Right forelimb (tissue), 1 donor: Measurements from ENCODE around the gene SIPA1.

ENCODE experiments used
- DNase-seq: peaks from one replicate; pipeline ENCODE4 v3.0.0-alpha.2; 2018

The SIPA1 gene

DNA sequence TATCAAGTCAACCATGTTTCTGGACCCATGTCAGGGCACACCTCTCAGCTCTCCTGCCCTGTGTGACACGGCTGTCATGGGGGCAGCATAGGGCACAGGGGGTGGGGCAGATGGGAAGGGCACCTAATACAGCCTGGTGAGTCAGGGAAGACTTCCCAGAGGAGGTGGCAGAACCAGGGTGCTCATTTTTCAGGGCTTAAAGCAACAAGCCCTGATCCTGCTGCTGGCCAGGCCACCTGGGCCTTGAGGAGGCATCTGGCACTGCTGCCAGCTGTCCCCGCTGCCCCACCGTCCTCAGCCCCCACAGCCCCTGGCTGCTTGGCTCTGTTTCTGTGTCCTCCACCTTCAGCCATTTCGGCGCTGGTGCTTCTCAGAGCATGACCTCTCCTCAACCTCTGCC is 28.2 kb upstream of the SIPA1 start:
- DNase-seq = no peak

DNA sequence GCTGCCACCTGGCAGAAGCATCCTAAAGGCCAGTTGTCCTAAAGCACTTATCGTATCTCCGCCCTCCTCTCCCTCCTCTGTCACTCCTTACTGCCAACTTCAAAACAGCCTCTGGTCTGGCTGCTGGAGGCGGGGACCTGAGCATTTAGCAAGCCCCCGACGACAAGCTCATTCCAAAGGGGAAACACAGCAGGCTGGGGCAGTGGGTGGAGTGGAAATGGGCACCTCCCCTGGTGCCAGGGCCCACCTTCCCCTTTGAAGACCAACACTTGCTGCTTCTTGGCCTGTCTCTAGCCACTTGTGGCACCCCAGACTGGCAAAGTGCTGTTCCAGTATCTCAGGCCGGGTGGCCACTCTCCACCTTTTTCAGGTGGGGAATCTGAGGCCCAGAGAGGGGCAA is 27.5 kb upstream of the SIPA1 start:
- no peak for DNase-seq

DNA sequence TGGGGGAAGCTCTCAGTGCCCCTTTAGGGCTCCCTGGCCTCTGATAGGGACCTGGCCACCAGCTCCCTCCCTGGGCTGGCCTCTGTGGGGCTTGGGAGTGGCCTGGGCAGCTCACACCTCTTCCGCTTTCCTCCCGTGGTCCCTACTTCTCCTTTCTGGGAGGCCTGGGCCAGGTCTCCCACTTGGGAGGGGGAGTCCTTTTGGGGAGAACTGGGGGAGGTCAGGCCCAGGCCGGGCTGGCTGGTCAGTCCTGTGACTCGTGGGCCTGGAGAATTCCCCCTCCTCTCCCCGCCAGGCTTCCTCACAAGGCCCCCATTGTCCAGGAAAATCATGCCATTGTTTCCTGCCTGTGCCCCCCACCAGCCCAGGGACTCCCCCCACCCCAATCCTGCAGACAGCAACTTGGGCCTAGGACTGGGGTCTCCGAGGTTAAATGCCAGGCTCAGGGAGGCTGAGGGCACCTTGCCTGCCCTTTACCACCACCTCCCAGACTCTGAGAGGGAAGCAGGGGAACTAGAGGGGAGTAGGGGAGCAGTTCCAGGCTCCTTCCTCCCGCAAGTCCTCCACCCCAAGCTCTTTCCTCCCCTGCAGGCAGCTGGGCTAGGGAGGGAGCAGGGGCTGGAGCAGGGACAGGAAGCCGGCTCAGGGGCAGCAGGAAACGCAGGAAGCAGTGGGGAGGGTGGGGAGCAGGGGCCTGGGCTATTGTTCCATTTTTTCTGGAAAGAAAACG is 26.7 kb upstream of the SIPA1 start:
- no peak for DNase-seq

DNA sequence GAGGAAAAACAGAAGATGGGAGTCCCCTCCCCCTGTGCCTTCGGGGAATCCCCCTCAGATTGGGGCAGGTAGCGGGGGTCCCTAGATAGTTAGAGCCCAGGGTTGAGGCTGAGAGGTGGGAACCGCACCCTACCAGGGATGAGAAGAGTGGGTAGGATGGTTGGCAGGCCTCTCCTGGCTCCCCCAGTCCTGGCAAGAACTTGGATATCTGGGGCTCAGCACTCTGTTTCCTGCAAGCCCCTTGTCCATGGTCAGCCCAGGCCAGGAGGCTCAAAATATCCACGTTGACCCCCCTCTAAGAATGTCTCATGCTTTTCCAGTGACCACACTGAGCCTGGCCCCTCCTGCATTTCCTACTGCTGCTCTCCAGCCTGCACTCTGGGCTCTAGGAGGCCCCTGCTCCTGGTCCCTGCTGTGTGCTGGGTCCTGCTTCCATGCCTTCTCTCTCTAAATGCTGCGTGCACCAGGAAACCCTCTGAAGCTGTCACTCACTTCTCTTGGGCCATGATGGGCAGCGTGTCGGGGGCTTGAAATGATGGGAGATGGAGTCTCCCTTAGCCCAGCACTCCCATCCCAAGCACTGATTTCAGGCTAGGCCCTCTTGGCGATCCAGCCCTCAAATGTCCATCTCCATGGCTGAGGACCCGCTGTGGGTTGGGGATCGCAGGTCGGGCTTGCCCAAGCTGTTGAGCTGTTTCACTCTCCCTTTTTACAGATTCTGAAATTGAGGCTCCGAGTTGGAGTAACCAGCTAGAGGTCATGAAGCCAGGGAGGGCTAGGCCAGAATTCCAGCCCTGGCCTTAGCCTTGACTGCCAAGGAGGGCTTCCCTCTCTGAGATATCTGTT is 25.9 kb upstream of the SIPA1 start:
- no peak for DNase-seq

DNA sequence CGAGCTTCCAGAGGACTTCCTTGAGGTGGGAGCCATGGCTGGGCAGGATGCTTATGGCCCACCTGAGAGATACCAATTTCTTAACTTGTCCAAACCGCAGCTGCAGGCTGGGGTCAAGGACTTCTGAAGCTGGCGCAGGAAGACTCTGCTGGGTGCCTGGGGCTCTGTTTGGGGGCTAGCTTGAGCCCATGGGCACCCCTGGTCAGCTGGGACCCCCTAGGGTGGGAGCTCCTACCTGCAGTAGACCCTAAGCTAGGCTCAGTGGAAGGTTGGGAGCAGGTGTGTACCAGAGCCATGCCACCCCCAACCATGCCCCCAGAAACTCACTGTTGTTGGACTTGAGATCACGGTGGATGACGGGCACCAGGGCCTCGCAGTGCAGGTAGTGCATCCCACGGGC is 25.2 kb upstream of the SIPA1 start:
- DNase-seq = no peak

DNA sequence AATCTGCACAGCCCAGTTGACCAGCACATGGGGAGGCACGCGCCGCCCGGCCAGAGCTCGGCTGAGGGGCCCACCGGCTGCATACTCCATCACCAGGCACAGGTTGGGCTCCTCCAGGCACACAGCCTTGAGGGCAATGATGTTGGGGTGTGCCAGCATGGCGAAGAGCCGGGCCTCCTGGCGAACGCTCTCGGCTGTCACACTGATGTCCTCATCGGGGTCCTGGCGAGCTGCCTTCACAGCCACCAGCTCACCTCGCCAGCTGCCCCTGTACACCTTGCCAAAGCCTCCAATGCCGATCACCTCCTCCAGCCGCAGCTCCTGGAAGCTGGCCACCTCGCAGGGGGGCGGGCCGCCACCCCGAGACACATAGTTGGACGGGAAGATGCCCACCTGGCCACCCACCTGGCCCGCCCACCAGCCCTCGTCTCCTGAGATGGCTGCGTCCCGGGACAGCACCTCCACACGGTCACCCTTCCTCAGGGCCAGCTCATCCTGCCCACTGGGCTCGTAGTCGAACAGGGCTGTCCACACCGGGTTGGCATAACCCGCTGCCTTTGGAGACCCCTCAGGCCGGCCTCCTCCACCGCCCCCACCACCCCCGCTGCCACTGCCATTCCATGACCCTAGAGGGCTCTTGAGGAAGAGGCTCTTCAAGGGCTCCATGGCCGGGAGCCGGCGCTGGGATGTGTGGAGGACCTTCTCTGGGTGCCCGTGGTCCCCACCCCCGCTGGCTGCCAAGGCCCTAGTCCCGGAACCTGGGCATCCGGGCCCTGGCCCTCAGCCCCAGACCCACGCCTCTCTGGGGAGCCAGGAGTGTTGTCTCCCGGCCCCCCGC is 24.6 kb upstream of the SIPA1 start:
- DNase-seq = peak; percentile 55

DNA sequence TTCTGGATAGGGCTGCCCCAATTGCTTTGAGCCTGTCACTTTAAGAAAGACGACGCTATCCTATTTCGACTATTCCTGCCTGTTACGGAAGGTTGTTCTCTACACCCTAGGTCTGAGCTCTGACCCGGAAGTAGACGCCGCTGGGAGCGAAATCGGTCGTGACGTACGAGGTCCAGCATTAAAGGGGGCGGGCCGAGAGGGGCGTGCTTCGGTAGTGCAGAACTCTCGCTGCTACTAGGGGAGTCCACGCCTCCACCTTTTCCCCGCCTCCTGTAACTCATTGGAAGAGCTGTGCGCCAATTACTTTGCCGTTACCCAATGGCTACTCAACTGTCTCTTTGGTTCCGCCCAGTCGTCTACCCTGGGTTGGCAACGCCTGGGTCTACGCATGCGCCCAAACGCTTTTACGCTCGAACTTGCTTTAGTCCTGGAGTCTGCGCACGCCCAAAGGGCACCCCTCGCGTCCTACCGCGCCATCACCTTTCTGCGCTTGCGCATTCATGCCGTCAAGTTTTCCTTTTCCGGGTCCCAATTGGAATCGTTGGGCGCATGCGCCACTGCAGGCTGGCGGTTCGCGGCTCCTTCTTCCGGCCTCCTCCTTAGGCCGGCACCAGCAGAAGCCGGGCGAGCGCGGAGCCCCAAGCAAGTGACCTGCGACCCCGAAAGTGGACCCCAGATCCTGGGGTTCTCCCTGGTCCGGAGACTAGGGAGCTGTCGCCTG is 22.5 kb upstream of the SIPA1 start, which contains the start of gene PCNX3:
Gene PCNX3 (plus strand): TSS at position 548 of the 721 bp plus-strand sequence. CDS start 536 bp downstream, outside the sequence.
- peak; percentile 100 for DNase-seq

DNA sequence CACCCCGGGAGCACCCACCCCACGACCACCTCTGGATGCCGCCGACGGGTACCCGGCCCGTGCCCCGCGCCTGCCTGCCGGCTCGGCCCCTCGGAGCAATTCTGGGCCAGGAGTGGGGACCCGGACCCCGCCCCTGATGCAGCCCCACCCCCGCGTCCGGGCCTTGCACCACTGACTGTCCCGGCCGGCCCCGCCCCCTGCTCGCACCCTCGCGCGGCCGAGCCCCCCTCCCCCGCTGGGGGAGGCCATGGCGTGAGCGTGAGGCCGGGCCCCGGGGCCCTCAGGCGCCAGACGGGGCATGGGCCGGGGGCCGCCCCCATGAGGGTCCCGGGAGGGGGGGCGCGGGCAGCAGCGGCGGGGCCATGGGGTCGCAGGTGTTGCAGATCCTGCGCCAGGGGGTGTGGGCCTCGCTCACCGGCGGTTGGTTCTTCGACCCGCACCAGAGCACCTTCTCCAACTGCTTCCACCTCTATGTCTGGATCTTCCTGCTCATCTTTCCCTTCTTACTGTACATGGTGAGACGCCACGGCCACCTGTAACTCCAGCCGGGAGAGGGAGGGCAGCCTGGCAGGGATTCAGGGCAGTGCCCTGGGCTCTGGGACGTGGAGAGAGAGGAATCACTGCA is 21.8 kb upstream of the SIPA1 start:
- no peak for DNase-seq

DNA sequence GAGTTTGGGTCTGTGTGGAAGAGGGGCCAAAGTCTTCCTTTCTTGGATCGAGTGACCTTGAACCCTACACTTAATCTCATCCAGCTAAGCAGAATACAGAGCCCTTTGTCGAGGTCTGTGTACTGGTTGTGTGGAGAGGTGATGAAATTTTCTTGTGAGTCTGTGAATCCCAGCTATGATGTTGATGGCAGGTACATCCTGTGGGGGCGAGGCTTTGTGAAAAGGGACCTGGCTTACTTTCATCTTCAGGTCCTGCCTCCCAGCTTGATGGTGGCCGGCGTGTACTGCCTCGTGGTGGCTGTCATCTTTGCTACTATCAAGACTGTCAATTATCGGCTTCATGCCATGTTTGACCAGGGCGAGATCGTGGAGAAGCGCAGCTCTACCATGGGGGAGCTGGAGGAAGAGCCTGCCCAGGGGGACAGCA is 21.3 kb upstream of the SIPA1 start:
- DNase-seq = no peak

DNA sequence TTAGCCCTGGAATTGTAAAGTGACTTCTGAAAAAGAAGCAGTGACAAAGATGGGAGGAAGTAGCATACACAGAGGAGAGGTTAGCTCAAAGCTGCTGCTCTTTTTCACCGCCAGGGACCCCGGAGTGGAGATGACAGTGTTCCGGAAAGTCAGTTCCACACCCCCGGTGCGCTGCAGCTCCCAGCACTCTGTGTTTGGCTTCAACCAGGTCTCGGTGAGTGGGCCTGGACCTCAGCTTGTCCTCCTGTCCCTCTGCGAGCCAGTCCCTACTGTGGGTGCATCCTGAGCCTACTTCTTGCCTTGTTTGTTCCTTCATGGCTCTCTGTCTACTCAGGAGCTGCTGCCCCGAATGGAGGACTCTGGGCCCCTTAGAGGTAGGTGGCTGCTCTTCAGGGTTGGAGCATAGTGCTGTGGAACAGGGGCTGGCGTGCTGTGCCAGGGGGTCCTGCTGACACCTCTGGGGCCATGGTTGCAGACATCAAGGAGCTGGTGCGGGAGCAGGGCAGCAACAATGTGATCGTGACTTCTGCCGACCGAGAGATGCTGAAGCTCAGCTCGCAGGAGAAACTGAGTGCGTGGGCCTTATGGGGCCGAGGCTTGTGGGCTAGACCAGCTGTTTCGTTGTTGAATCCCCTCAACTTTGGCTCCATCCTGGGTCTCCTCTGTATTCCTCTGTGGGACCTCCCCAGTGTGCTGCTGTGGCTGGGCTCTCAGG is 20.6 kb upstream of the SIPA1 start:
- DNase-seq = no peak

DNA sequence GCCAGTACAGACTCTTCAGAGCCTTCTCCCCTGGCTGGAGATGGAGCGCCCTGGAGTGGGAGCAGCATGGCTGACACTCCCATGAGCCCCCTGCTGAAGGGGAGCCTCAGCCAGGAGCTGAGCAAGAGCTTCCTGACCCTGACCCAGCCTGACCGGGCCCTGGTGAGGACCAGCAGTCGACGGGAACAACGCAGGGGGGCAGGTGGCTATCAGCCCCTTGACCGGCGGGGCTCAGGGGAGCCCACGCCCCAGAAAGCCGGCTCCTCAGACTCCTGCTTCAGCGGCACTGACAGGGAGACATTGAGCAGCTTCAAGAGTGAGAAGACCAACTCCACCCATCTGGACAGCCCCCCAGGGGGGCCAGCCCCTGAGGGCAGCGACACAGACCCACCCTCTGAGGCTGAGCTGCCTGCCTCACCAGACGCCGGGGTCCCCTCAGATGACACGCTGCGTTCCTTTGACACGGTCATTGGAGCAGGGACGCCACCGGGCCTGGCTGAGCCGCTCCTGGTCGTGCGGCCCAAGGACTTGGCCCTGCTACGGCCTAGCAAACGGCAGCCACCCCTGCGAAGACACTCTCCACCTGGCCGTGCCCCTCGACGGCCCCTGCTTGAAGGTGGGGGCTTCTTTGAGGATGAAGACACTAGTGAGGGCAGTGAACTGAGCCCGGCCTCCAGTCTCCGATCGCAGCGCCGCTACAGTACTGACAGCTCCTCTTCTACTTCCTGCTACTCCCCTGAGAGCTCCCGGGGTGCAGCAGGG is 19.7 kb upstream of the SIPA1 start:
- no peak for DNase-seq

DNA sequence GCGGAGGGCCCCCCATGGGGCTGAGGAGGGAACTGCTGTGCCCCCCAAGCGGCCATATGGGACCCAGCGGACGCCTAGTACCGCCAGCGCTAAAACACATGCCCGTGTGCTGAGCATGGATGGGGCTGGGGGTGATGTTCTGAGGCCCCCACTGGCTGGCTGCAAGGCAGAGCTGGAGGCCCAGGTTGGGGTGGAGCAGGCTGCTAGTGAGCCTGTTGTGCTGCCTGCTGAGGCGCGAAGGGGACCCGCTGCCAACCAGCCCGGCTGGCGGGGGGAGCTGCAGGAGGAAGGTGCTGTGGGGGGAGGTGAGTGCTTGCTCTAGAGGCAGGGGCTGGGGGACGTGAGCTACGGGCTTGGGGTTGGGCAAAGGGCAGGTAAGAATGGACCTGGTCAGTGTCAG is 19.1 kb upstream of the SIPA1 start:
- no peak for DNase-seq

DNA sequence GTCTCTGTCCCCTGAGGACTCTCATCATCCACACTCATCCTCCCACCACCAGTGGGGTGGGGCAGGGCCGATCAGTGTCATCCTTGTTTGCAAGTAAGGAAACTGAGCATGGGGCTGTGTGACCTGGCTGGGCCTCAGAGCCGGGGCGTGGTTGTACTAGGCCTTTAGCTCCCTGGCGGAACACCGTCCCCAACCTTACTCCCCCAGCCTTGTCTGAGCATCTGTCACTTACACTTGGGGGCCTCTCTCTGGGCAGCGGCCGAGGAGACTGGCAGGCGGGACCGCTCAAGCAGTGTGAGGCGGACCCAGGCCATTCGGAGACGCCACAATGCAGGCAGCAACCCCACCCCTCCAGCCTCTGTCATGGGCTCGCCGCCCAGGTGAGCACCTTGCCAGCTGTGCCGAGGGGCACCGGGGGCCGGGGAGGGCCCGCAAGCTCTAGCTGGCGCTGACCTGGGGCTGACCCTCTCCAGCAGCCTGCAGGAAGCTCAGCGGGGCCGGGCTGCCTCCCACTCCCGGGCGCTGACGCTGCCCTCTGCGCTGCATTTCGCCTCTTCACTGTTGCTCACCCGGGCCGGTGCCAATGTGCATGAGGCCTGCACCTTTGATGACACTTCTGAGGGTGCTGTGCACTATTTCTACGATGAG is 18.5 kb upstream of the SIPA1 start:
- DNase-seq = no peak

DNA sequence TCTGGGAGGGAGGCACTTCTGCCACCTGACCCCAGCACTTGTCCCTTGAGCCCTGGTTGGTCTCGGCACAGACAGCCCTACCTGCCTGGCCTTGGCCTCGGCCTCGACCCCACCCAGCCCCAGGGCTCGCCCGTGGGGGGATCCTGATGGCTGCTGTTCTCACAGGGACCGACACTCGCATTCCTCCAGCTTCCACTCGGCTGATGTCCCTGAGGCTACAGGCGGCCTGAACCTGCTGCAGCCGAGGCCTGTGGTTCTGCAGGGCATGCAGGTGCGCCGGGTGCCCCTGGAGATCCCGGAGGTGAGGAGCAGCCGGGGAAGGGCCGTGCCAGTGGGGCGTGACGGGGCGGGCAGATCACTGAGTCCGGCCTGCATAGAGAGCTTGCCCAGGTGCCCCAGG is 17.2 kb upstream of the SIPA1 start:
- DNase-seq = no peak

DNA sequence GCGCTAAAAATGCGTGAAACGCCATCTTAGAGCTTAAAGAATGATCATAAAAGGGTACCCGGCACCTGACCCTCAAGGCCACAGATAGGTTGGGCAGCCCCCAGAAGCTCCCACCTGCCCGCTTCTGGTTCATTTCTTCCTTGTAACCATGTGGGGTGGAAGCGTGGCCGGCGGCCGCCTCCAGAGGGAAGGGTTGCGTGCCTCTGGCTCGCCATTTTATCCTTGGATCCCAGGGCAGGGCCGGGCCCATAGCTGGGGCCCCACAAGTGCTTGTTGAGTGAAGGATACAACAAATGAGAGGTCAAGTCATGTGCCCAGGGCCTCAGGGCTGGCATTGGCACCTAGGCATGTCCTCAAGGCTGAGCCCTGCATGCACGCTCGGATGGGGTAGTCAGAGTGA is 16.4 kb upstream of the SIPA1 start:
- DNase-seq = no peak

DNA sequence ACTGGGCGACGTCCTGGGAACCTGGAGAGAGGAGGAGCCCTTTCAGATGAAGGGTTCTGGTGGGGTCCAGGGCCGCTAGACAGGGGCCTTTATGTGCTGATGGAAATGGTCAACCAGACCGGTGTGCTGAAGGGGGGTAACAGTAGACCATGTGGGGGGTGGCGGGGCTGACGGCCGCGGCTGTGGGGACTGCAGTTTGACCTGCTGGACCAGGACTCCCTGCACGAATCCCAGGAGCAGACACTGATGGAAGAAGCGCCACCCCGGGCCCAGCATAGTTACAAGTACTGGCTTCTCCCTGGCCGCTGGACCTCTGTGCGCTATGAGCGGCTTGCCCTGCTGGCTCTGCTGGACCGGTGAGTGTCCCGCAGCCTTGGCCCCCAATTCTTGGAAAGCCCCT is 15.9 kb upstream of the SIPA1 start:
- DNase-seq = no peak

DNA sequence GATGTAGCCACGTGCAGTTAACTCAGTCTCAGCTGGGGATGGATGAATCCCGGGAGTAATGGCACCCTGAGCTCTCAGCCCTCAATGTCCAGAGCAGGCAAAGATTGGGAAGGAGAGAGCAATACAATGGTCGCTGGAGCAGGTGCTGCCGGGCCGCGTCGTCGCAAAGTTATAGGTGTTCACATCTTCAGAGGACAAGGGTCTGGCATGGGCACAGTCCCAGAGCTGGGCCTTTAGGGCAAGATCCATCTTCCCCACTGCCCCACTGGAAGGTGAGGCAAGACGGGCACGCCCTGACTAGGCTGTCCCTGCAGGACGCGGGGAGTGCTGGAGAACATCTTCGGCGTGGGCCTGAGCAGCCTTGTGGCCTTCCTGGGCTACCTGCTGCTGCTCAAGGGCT is 14.7 kb upstream of the SIPA1 start:
- no peak for DNase-seq

DNA sequence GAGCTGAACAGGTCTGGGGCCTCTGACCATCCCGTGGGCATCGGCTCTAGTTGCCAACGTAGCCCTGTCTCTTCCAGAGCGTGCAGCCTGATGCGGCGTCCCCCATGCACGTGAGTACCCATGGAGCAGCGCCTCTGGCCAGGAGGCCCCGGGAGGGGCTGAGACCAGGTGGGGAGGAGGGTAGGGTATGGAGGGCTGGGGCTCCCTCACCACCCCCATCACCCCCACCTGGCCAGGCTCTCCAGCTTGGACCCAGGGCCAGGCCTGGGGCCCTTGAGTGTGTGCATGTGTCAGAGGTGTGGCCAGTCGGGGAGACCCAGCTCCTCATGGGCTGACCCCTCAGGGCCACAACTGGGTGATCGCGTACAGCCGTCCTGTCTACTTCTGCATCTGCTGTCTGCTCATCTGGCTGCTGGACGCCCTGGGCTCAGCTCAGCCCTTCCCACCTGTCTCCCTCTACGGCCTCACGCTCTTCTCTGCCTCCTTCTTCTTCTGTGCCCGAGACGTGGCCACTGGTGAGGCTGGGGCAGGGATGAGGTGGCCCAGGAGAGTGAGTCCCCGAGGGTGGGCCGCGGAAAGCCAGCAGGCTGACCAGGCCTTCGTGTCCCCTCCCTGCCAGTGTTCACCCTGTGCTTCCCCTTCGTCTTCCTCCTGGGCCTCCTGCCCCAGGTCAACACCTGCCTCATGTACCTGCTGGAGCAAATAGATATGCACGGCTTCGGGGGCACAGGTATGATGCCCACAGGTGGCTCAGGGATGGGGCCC is 13.9 kb upstream of the SIPA1 start:
- no peak for DNase-seq

DNA sequence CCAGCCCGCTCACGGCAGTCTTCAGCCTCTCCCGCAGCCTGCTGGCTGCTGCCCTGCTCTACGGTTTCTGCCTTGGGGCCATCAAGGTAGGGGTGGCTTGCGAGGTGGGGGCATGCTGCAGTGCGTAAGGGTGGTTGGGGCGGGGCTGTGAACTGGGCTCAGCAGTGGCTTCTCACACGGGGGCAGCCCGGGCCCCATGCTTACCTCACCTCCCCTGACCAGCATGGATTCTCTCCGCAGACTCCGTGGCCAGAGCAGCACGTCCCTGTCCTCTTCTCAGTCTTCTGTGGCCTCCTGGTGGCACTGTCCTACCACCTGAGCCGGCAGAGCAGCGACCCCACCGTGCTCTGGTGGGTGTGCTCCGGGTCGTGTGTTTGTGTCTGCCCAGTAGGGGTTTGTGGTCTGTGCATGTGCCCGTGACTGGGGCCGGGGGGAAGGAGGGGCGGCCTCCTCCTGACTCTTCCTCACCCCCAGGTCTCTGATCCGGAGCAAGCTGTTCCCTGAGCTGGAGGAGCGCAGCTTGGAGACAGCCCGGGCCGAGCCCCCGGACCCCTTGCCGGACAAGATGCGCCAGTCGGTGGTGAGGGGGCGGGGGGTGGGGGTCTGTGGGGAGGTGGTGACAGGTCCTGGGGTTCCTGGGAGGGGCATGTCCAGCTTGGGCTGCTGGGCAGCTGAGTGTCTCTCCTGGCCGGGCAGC is 12.8 kb upstream of the SIPA1 start:
- DNase-seq = no peak
